Sigmoid colon (tissue), 7 donors: ENCODE data around the gene XRN2. TPM values are rescaled to one million over a fixed set of nuclear protein-coding genes. Genes with fewer than 3 reads are reported as not detected.

Experiments used
- DNase-seq: peaks from one replicate; pipeline ENCODE4 v3.0.0-alpha.2; 2019
- H3K27ac ChIP-seq, 4 donors: fragments of 200-600 bp; sonication (generic); one replicate each; pipeline ENCODE4 v1.5.1; 2016 to 2019; ENCODE audit warnings: mild to moderate bottlenecking in 1 of 4
- H3K27me3 ChIP-seq, 3 donors: fragments of 200-600 bp; sonication (generic); one replicate each; pipeline ENCODE4 v1.5.1; 2019; ENCODE audit warnings: mild to moderate bottlenecking in 1 of 3
- H3K36me3 ChIP-seq, 4 donors: fragments of 200-600 bp; sonication (generic); one replicate each; pipeline ENCODE4 v1.5.1; 2016 to 2019
- H3K4me1 ChIP-seq, 4 donors: fragments of 200-600 bp; sonication (generic); one replicate each; pipeline ENCODE4 v1.5.1; 2017 to 2019
- H3K4me3 ChIP-seq, 4 donors: fragments of 200-600 bp; sonication (generic); one replicate each; pipeline ENCODE4 v1.5.1; 2017 to 2019; ENCODE audit warnings: mild to moderate bottlenecking in 2 of 4, moderate library complexity in 1 of 4
- H3K9me3 ChIP-seq, 4 donors: fragments of 200-600 bp in 3 of 4; sonication (generic) in 3 of 4; one replicate each; pipeline versions ENCODE4 v1.5.1 to v1.6.1; 2013 to 2019
- EP300 ChIP-seq, 4 donors: sonication (generic); formaldehyde crosslinking; IDR thresholded peaks; one replicate each; pipeline ENCODE4 v1.6.1; 2017; ENCODE audit warnings: antibody characterized with exemption in 4 of 4
- POLR2A ChIP-seq, 2 donors: fragments of 450-650 bp; IDR thresholded peaks; one replicate each; pipeline ENCODE4 v1.6.1; 2016; ENCODE audit warnings: antibody characterized with exemption in 2 of 2, mild to moderate bottlenecking in 2 of 2, moderate library complexity in 2 of 2
- POLR2AphosphoS5 ChIP-seq, 4 donors: sonication (generic); formaldehyde crosslinking; IDR thresholded peaks; one replicate each; pipeline ENCODE4 v1.6.1; 2017; ENCODE audit warnings: antibody characterized with exemption in 4 of 4
- WGBS, 2 donors: extraction: QIAGEN DNeasy Blood & Tissue Kit; methylation state at CpG; one replicate each; pipeline ENCODE4 v1.1.7; 2013; 5-methylcytosine and 5-hydroxymethylcytosine counted together
- intact Hi-C: fragments of 100-400 bp; cut with DNase I; formaldehyde crosslinking; loops from one replicate; pipeline ENCODE4 v1.15.1; 2023
- polyA plus RNA-seq, 3 donors: library from polyadenylated mRNA; stranded (reverse); fragments of 200-250 nt; gene quantifications; one replicate each; pipeline ENCODE4 v1.2.3, GENCODE V29; 2013
- total RNA-seq, 4 donors: library from RNA; depleted of rRNA; stranded (reverse); fragments of >200 nt; gene quantifications; one replicate each; pipeline ENCODE4 v1.1.0, GENCODE V29; 2016
- TF ChIP-seq, protein P1 (sequence below), 4 experiments: fragments of 450-650 bp in 3 of 4; fragments of 200-600 bp in 1 of 4; IDR thresholded peaks; one replicate each; pipeline ENCODE4 v1.5.1; 2016 to 2019; ENCODE audit warnings: antibody characterized with exemption in 4 of 4, mild to moderate bottlenecking in 3 of 4, moderate library complexity in 2 of 4
- donor health status: healthy with polysubstance abuse.
- donor health status: Bipolar disorder and iron deficiency.
- donor health status: healthy.

The XRN2 gene
- total and polyA plus RNA-seq, 7 donors, result 21.0 to 79.8 (median 53.5) TPM

DNA sequence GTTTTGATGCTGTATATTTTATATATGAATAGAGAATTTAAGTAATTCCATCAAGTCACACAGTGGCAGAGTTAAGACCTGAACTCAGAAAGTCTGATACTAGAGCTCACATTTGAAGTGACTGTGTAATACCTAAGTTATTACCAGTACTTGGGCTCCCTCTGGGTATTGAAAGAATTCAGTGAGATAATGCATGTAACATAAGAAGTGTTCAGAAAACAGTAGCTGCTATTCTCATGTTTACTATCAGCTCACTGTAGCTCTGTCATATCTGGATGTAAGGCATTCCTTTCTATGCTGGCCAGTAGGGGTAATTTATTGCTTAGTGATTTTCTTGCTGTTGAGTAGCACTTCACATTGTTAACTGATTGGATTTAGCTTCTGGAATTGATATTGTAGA is 49.6 kb downstream of the XRN2 start:
- no peak for DNase-seq
- H3K4me1 ChIP-seq, result peaks cover 0 to 6% (median 0%) of the 10 kb centered on the region in 4 donors
- peaks cover 0 to 69% (median 17%) of the 10 kb centered on the region in 4 donors for H3K36me3 ChIP-seq
- no peaks in the 10 kb centered on the region for H3K27me3 ChIP-seq
- no peak overlapping the region for H3K4me3 ChIP-seq
- intact Hi-C loops, result no loop called here
- no peak overlapping the region for H3K27ac ChIP-seq
- TF ChIP-seq, protein P1, sequence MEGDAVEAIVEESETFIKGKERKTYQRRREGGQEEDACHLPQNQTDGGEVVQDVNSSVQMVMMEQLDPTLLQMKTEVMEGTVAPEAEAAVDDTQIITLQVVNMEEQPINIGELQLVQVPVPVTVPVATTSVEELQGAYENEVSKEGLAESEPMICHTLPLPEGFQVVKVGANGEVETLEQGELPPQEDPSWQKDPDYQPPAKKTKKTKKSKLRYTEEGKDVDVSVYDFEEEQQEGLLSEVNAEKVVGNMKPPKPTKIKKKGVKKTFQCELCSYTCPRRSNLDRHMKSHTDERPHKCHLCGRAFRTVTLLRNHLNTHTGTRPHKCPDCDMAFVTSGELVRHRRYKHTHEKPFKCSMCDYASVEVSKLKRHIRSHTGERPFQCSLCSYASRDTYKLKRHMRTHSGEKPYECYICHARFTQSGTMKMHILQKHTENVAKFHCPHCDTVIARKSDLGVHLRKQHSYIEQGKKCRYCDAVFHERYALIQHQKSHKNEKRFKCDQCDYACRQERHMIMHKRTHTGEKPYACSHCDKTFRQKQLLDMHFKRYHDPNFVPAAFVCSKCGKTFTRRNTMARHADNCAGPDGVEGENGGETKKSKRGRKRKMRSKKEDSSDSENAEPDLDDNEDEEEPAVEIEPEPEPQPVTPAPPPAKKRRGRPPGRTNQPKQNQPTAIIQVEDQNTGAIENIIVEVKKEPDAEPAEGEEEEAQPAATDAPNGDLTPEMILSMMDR (IDR thresholded peaks at IDR 0.05), result no peak
- no peak for TF ChIP-seq POLR2A (IDR thresholded peaks at IDR 0.05)
- no peak for TF ChIP-seq EP300 (IDR thresholded peaks at IDR 0.05)
- TF ChIP-seq POLR2AphosphoS5 (IDR thresholded peaks at IDR 0.05), result no peak
- H3K9me3 ChIP-seq, result no peaks in the 10 kb centered on the region

- no peaks in the 10 kb centered on the region for H3K9me3 ChIP-seq
- no peaks in the 10 kb centered on the region for H3K27me3 ChIP-seq
- DNase-seq, result no peak
- 96 to 100% methylated on average over 1 of the region's 1 CpG for WGBS, 2 donors
- H3K27ac ChIP-seq, result no peak overlapping the region
- no peak for TF ChIP-seq POLR2A (IDR thresholded peaks at IDR 0.05)
- TF ChIP-seq, protein P1 (IDR thresholded peaks at IDR 0.05), result no peak
- TF ChIP-seq EP300 (IDR thresholded peaks at IDR 0.05), result no peak
- no peak for TF ChIP-seq POLR2AphosphoS5 (IDR thresholded peaks at IDR 0.05)
- intact Hi-C loops, result no loop called here
- peaks cover 0 to 6% (median 0%) of the 10 kb centered on the region in 4 donors for H3K4me1 ChIP-seq
- H3K4me3 ChIP-seq, result no peak overlapping the region
- H3K36me3 ChIP-seq, result peaks cover 0 to 69% (median 17%) of the 10 kb centered on the region in 4 donors
These were observed 50.1 kb downstream of the XRN2 start for GRCh38 chr20:21353236-21353635.

- Histone ChIP-seq H3K27me3 (no peaks in the 10 kb centered on the region), H3K4me1 (peaks cover 0 to 16% (median under 1%) of the 10 kb centered on the region in 4 donors), H3K27ac (no peak overlapping the region), H3K36me3 (peaks cover 0 to 64% (median 5%) of the 10 kb centered on the region in 4 donors), H3K4me3 (no peak overlapping the region), H3K9me3 (no peaks in the 10 kb centered on the region)
- WGBS, 2 donors, result 50 to 98% methylated on average over 1 of the region's 1 CpG
- no peak for DNase-seq
- TF ChIP-seq, protein P1 (IDR thresholded peaks at IDR 0.05), result no peak
- TF ChIP-seq EP300 (IDR thresholded peaks at IDR 0.05) (no peak), POLR2AphosphoS5 (IDR thresholded peaks at IDR 0.05) (no peak), POLR2A (IDR thresholded peaks at IDR 0.05) (no peak)
- intact Hi-C loops, result no loop called here
These were observed 52.9 kb downstream of the XRN2 start for GRCh38 chr20:21355981-21356380.

GRCh38 chr20:21356386-21356785 is 53.3 kb downstream of the XRN2 start:
- no peak overlapping the region for H3K4me3 ChIP-seq
- H3K27me3 ChIP-seq, result no peaks in the 10 kb centered on the region
- no peak for DNase-seq
- peak overlapping the region in 1 of 4 donors; percentile 29 for H3K27ac ChIP-seq
- TF ChIP-seq POLR2AphosphoS5 (IDR thresholded peaks at IDR 0.05) (no peak), EP300 (IDR thresholded peaks at IDR 0.05) (no peak), POLR2A (IDR thresholded peaks at IDR 0.05) (no peak)
- TF ChIP-seq, protein P1 (IDR thresholded peaks at IDR 0.05), result no peak
- no peaks in the 10 kb centered on the region for H3K9me3 ChIP-seq
- intact Hi-C loops, result no loop called here
- H3K4me1 ChIP-seq, result peaks cover 0 to 20% (median 5%) of the 10 kb centered on the region in 4 donors
- peaks cover 0 to 64% (median 5%) of the 10 kb centered on the region in 4 donors for H3K36me3 ChIP-seq

DNA sequence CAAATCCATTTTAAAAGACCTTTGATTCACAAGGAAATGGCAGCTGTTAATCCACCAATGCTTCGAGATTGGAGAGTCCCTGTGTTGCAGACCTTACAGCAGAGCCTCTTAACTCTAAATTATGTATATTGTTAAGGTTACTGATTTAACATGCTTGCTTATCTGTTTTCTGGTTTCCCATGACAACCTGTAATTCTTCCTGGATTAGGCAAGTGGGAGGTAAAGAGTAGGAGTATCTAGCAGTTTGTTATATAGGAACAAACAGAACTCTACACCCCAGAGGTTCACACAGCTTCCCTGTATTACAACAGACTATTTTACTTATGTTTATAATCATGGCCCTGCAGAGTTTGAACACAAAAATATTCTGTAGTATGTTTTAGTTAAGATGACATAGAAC is 54.7 kb downstream of the XRN2 start:
- Histone ChIP-seq H3K27me3 (no peaks in the 10 kb centered on the region), H3K9me3 (no peaks in the 10 kb centered on the region), H3K27ac (no peak overlapping the region), H3K4me3 (no peak overlapping the region), H3K36me3 (peaks cover 0 to 67% (median 9%) of the 10 kb centered on the region in 4 donors), H3K4me1 (peaks cover 0 to 29% (median 8%) of the 10 kb centered on the region in 4 donors)
- intact Hi-C loops, result no loop called here
- DNase-seq, result no peak
- TF ChIP-seq POLR2A (IDR thresholded peaks at IDR 0.05), result no peak
- no peak for TF ChIP-seq POLR2AphosphoS5 (IDR thresholded peaks at IDR 0.05)
- TF ChIP-seq EP300 (IDR thresholded peaks at IDR 0.05), result no peak
- TF ChIP-seq, protein P1 (IDR thresholded peaks at IDR 0.05), result no peak
- WGBS, 2 donors, result 14 to 67% methylated on average over 1 of the region's 1 CpG
